ENCODE data around the gene PHYHIPL.

The PHYHIPL gene

GRCh38 chr10:59289853-59290252 is 113.4 kb downstream of the PHYHIPL start:
- intact Hi-C loops (cut with DNase I; ENCODE audit: low total_unique reads), result no loop called here
- no peaks in the 10 kb centered on the region for H3K27me3 ChIP-seq
- H3K9me3 ChIP-seq, result no peaks in the 10 kb centered on the region
- peaks cover 0 to 26% (median 2%) of the 10 kb centered on the region in 4 donors for H3K4me1 ChIP-seq
- H3K4me3 ChIP-seq, result no peak overlapping the region
- TF ChIP-seq CTCF (IDR thresholded peaks at IDR 0.05), result no peak
- H3K27ac ChIP-seq, result no peak overlapping the region
- H3K36me3 ChIP-seq, result no peaks in the 10 kb centered on the region
- DNase-seq, result no peak

GRCh38 chr10:59290448-59290847 is 114.0 kb downstream of the PHYHIPL start:
- Histone ChIP-seq H3K27me3 (no peaks in the 10 kb centered on the region), H3K4me3 (no peak overlapping the region), H3K4me1 (peaks cover 0 to 26% (median 0%) of the 10 kb centered on the region in 4 donors), H3K9me3 (no peaks in the 10 kb centered on the region), H3K27ac (no peak overlapping the region), H3K36me3 (no peaks in the 10 kb centered on the region)
- TF ChIP-seq CTCF (IDR thresholded peaks at IDR 0.05), result no peak
- intact Hi-C loops (cut with DNase I; ENCODE audit: low total_unique reads), result no loop called here
- DNase-seq, result no peak
